OCI-LY7 (cell line): ENCODE measurements around the gene NPDC1. TPM values are rescaled to one million over a fixed set of nuclear protein-coding genes. Genes with fewer than 3 reads are reported as not detected.

Experiments
- BruUV-seq: library from RNA; stranded (reverse); fragments of 400-500 nt; replicated peaks from 2 replicates; lab custom pipeline; 2021; lab: Mats Ljungman, UMichigan
- CTCF ChIA-PET: fragments of 300-600 bp; sonication (Branson Sonifier 250); formaldehyde crosslinking; loops from one replicate; lab custom pipeline; 2022; ENCODE audit warnings: antibody characterized with exemption; ENCODE audit not compliant: unreplicated experiment; lab: Charles Lee
- POLR2A ChIA-PET: fragments of 300-600 bp; sonication (Branson Sonifier 250); formaldehyde crosslinking; loops from one replicate; lab custom pipeline; 2022; ENCODE audit warnings: antibody characterized with exemption; lab: Charles Lee
- DNase-seq: peaks from one replicate; pipeline ENCODE4 v3.0.0-alpha.2; 2015; ENCODE audit warnings: low spot score
- H2AFZ ChIP-seq: fragments of 200-600 bp; sonication (generic), shearing (Covaris generic); 2 replicates; pipeline ENCODE4 v1.6.1; 2014; ENCODE audit warnings: mild to moderate bottlenecking, antibody characterized with exemption, low read length, moderate library complexity
- H3K27ac ChIP-seq: fragments of 200-600 bp; sonication (generic); 2 replicates; pipeline ENCODE4 v1.5.1; 2014; ENCODE audit warnings: mixed run types, low read depth, mild to moderate bottlenecking, moderate library complexity, low read length, inconsistent platforms; ENCODE audit not compliant: poor library complexity, severe bottlenecking
- H3K36me3 ChIP-seq: fragments of 200-600 bp; sonication (generic); 2 replicates; pipeline ENCODE4 v1.6.1; 2014; ENCODE audit warnings: mild to moderate bottlenecking, antibody characterized with exemption, low read length, moderate library complexity, mixed read lengths; ENCODE audit not compliant: insufficient read depth
- H3K4me1 ChIP-seq: fragments of 200-600 bp; sonication (generic); 2 replicates; pipeline ENCODE4 v1.5.1; 2014; ENCODE audit warnings: mild to moderate bottlenecking, low read length; ENCODE audit not compliant: insufficient read depth, poor library complexity, severe bottlenecking
- H3K4me2 ChIP-seq: fragments of 200-600 bp; sonication (generic); 2 replicates; pipeline ENCODE4 v1.6.1; 2014; ENCODE audit warnings: mild to moderate bottlenecking, low read length
- H3K4me3 ChIP-seq: fragments of 200-600 bp; sonication (generic); 2 replicates; pipeline ENCODE4 v1.5.1; 2014; ENCODE audit warnings: mild to moderate bottlenecking, low read depth, low read length; ENCODE audit not compliant: poor library complexity, severe bottlenecking
- H3K79me2 ChIP-seq: fragments of 200-600 bp; sonication (generic); 2 replicates; pipeline ENCODE4 v1.6.1; 2016; ENCODE audit warnings: low read depth, mild to moderate bottlenecking, low read length, moderate library complexity, mixed read lengths; ENCODE audit not compliant: insufficient read depth
- H3K9me2 ChIP-seq: fragments of 200-600 bp; sonication (generic); 2 replicates; pipeline ENCODE4 v1.6.1; 2016; ENCODE audit warnings: mild to moderate bottlenecking, low read length, mixed read lengths; ENCODE audit not compliant: insufficient read depth
- H3K9me3 ChIP-seq: fragments of 200-600 bp; sonication (generic); 2 replicates; pipeline ENCODE4 v1.6.1; 2014; ENCODE audit warnings: mild to moderate bottlenecking, mixed run types, low read length, mixed read lengths
- H4K20me1 ChIP-seq: fragments of 200-600 bp; sonication (generic); 2 replicates; pipeline ENCODE4 v1.6.1; 2014; ENCODE audit warnings: mild to moderate bottlenecking, antibody characterized with exemption, low read length, moderate library complexity, mixed read lengths; ENCODE audit not compliant: insufficient read depth
- CTCF ChIP-seq: fragments of 200-600 bp; sonication (generic); conservative IDR thresholded peaks from 2 replicates; pipeline ENCODE4 v1.5.1; 2014; ENCODE audit warnings: mild to moderate bottlenecking, antibody characterized with exemption, low read length, moderate library complexity, mixed read lengths
- EZH2phosphoT487 ChIP-seq: fragments of 200-600 bp; sonication (generic); IDR thresholded peaks from 2 replicates; pipeline ENCODE4 v1.6.1; 2018; ENCODE audit warnings: low read depth, borderline replicate concordance, mild to moderate bottlenecking, mixed run types, antibody characterized with exemption, low read length, moderate library complexity, mixed read lengths
- intact Hi-C: fragments of 100-400 bp; cut with micrococcal nuclease; formaldehyde crosslinking; loops from one replicate; pipeline ENCODE4 v1.10.0; 2022; ENCODE audit not compliant: unreplicated experiment
- total RNA-seq, 2 experiments: library from RNA; depleted of rRNA in 1 of 2; stranded (reverse); fragments of >200 nt in 1 of 2; shearing (Covaris generic) in 1 of 2; gene quantifications; 2 replicates each; pipeline ENCODE4 v1.2.3, GENCODE V29; 2014 to 2022

Gene NPDC1
- total RNA-seq, 2 experiments from 2014 or later = 0.32 to 0.38 TPM

GRCh38 chr9:136997830-136998234 lies 48.1 kb downstream of the NPDC1 start:
- DNase-seq = no peak
- no TSS peak for BruUV-seq
- H2AFZ ChIP-seq = no peak overlapping the region
- 0 out of 2 replicates have a peak, but pooled peaks have one; percentile 29 for TF ChIP-seq CTCF
- TF ChIP-seq EZH2phosphoT487 = no peak
- H3K4me1 ChIP-seq = peaks cover 56% of the 10 kb centered on the region
- no peak overlapping the region for H3K27ac ChIP-seq
- intact Hi-C loops = no loop called here
- CTCF ChIA-PET = no interaction called here
- no peaks in the 10 kb centered on the region; the same call in 1 of the 2 replicates for H3K79me2 ChIP-seq
- POLR2A ChIA-PET = no interaction called here
- H4K20me1 ChIP-seq = no peaks in the 10 kb centered on the region
- H3K36me3 ChIP-seq = 0 out of 2 replicates have a peak, but pooled peaks cover 3% of the 10 kb centered on the region
- no peaks in the 10 kb centered on the region for H3K9me2 ChIP-seq
- no peaks in the 10 kb centered on the region for H3K9me3 ChIP-seq
- no peak overlapping the region for H3K4me3 ChIP-seq
- no peak overlapping the region for H3K4me2 ChIP-seq

- TF ChIP-seq CTCF (no peak), EZH2phosphoT487 (no peak)
- Histone ChIP-seq H3K4me1 (peaks cover 56% of the 10 kb centered on the region), H3K27ac (no peak overlapping the region), H3K9me2 (no peaks in the 10 kb centered on the region), H3K79me2 (no peaks in the 10 kb centered on the region; the same call in 1 of the 2 replicates), H3K4me2 (no peak overlapping the region), H3K36me3 (0 out of 2 replicates have a peak, but pooled peaks cover 3% of the 10 kb centered on the region), H3K4me3 (no peak overlapping the region), H4K20me1 (no peaks in the 10 kb centered on the region), H3K9me3 (no peaks in the 10 kb centered on the region), H2AFZ (no peak overlapping the region)
- ChIA-PET CTCF (no interaction called here), POLR2A (no interaction called here)
- no peak for DNase-seq
- no TSS peak for BruUV-seq
- intact Hi-C loops = no loop called here
Measured at GRCh38 chr9:136997371-136997770, 48.6 kb downstream of the NPDC1 start.
